Prostate gland (tissue), 2 donors: ENCODE results near the gene ABTB2. TPM values are rescaled to one million over a fixed set of nuclear protein-coding genes. Genes with fewer than 3 reads are reported as not detected.

Experiments used
- DNase-seq: peaks from one replicate; pipeline ENCODE4 v3.0.0-alpha.2; 2019; ENCODE audit warnings: low spot score
- H3K27ac ChIP-seq, 2 donors: fragments of 200-600 bp; sonication (generic); 2 replicates each; pipeline ENCODE4 v1.5.1; 2017 to 2019
- H3K27me3 ChIP-seq: fragments of 200-600 bp; sonication (generic); replicated peaks from 2 replicates; pipeline ENCODE4 v1.5.1; 2019; ENCODE audit not compliant: insufficient read depth
- H3K36me3 ChIP-seq, 2 donors: fragments of 200-600 bp; sonication (generic); 1 replicate in 1 of 2; 2 replicates in 1 of 2; pipeline versions ENCODE4 v1.5.1 to v1.8.1; 2017 to 2019
- H3K4me1 ChIP-seq: fragments of 200-600 bp; sonication (generic); replicated peaks from 2 replicates; pipeline ENCODE4 v1.5.1; 2019
- H3K4me3 ChIP-seq, 2 donors: fragments of 200-600 bp; sonication (generic); 2 replicates each; pipeline ENCODE4 v1.5.1; 2017 to 2019
- H3K9me3 ChIP-seq: fragments of 200-600 bp; sonication (generic); 2 replicates; pipeline ENCODE4 v1.5.1; 2017
- POLR2A ChIP-seq: fragments of 450-650 bp; IDR thresholded peaks from one replicate; pipeline ENCODE4 v1.6.1; 2016; ENCODE audit warnings: antibody characterized with exemption, mild to moderate bottlenecking
- POLR2AphosphoS5 ChIP-seq: sonication (generic); formaldehyde crosslinking; IDR thresholded peaks from one replicate; pipeline ENCODE4 v1.6.1; 2017; ENCODE audit warnings: antibody characterized with exemption
- WGBS: methylation state at CpG from one replicate; pipeline ENCODE4 v1.1.5; 2018; 5-methylcytosine and 5-hydroxymethylcytosine counted together
- intact Hi-C: fragments of 100-400 bp; cut with DNase I; formaldehyde crosslinking; loops from one replicate; pipeline ENCODE4 v1.14.2; 2022
- total RNA-seq, 2 donors: library from RNA; depleted of rRNA; stranded (reverse); fragments of >200 nt; gene quantifications; one replicate each; pipeline ENCODE4 v1.1.0, GENCODE V29; 2016
- TF ChIP-seq, protein P1 (sequence below), 4 experiments: fragments of 200-600 bp in 2 of 4; fragments of 450-650 bp in 2 of 4; sonication (generic) in 2 of 4; IDR thresholded peaks; 1 replicate in 3 of 4; 2 replicates in 1 of 4; pipeline ENCODE4 v1.5.1; 2016 to 2019; ENCODE audit warnings: antibody characterized with exemption in 4 of 4, mild to moderate bottlenecking in 2 of 4, moderate library complexity in 2 of 4

ABTB2 gene
- total RNA-seq, 2 donors from 2014 or later = 3.0 to 13.7 TPM

DNA sequence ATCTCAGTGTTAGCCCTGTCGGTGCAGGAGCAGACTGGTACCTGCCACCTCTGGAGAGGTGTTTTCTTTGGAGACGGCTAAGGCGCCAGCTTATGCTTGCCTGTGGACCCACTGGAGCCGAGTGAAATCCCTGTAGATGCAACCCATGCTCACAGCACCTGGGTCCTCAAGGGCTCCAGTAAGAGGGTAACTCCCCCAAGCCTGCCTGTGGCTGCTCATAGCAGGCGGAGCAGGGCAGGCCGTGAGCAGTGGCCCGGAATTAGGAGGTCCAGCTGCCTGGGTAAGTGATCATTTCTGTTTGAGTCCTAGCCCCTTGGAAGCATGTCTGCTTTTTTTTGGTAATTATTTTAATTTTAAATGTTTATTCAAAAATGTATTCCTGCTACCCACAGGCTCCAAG, 208.5 kb downstream of the ABTB2 start:
- Histone ChIP-seq H3K9me3 (no peaks in the 10 kb centered on the region), H3K4me3 (no peak overlapping the region), H3K36me3 (peaks cover 9 to 11% of the 10 kb centered on the region in 2 donors), H3K4me1 (peaks cover 9% of the 10 kb centered on the region), H3K27ac (no peak overlapping the region), H3K27me3 (no peaks in the 10 kb centered on the region)
- TF ChIP-seq, protein P1, sequence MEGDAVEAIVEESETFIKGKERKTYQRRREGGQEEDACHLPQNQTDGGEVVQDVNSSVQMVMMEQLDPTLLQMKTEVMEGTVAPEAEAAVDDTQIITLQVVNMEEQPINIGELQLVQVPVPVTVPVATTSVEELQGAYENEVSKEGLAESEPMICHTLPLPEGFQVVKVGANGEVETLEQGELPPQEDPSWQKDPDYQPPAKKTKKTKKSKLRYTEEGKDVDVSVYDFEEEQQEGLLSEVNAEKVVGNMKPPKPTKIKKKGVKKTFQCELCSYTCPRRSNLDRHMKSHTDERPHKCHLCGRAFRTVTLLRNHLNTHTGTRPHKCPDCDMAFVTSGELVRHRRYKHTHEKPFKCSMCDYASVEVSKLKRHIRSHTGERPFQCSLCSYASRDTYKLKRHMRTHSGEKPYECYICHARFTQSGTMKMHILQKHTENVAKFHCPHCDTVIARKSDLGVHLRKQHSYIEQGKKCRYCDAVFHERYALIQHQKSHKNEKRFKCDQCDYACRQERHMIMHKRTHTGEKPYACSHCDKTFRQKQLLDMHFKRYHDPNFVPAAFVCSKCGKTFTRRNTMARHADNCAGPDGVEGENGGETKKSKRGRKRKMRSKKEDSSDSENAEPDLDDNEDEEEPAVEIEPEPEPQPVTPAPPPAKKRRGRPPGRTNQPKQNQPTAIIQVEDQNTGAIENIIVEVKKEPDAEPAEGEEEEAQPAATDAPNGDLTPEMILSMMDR (IDR thresholded peaks at IDR 0.05) = no peak
- TF ChIP-seq POLR2AphosphoS5 = no peak
- no peak for TF ChIP-seq POLR2A
- intact Hi-C loops = no loop called here
- DNase-seq = no peak
- 78% methylated on average over 7 of the region's 7 CpGs for WGBS

DNA sequence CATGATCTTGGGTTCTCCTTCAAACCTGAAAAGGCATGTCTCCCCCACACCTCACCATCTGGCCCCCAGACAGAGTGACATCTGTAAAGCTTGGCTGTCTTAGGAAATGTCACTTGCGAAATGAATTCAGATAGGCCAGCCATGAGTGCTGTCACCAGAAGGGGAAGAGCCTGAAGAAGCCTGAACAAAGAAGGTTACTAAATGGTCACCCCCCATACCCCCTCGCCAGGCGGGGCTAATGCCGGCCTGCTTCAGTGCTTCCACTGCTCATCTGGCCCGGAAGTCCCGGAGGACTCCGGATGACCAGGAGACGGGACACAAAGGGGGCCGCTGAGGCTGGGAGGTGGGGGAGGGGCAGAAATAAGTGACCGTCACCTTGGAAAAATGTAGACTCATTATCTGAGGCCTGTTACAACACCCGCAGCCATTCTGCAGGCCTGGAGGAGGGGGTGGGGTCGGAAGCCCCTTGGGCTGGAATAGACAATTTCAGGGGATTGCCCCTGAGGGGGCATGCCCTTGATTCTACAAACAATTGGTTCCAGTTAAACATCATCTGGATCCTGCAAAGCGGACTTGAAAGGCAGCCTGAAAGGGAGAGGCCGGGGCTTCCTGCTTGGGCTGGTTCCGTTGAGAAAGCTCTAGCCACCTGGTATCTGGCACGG, 209.2 kb downstream of the ABTB2 start:
- Histone ChIP-seq H3K36me3 (peaks cover 9 to 11% of the 10 kb centered on the region in 2 donors), H3K4me3 (no peak overlapping the region), H3K27me3 (no peaks in the 10 kb centered on the region), H3K27ac (no peak overlapping the region), H3K9me3 (no peaks in the 10 kb centered on the region), H3K4me1 (peaks cover 9% of the 10 kb centered on the region)
- no peak for DNase-seq
- intact Hi-C loops = no loop called here
- 70% methylated on average over 16 of the region's 16 CpGs for WGBS
- TF ChIP-seq, protein P1 (IDR thresholded peaks at IDR 0.05) = no peak

- Histone ChIP-seq H3K4me3 (no peak overlapping the region), H3K27ac (no peak overlapping the region), H3K27me3 (no peaks in the 10 kb centered on the region), H3K36me3 (peaks cover 10 to 11% of the 10 kb centered on the region in 2 donors), H3K9me3 (no peaks in the 10 kb centered on the region), H3K4me1 (peaks cover 9% of the 10 kb centered on the region)
- intact Hi-C loops = no loop called here
- DNase-seq = no peak
- 80% methylated on average over 8 of the region's 8 CpGs for whole genome bisulfite sequencing
- no peak for TF ChIP-seq POLR2AphosphoS5
- TF ChIP-seq, protein P1 (IDR thresholded peaks at IDR 0.05) = no peak
- no peak for TF ChIP-seq POLR2A
Measured at GRCh38 chr11:34147581-34147980, 210.2 kb downstream of the ABTB2 start.

DNA sequence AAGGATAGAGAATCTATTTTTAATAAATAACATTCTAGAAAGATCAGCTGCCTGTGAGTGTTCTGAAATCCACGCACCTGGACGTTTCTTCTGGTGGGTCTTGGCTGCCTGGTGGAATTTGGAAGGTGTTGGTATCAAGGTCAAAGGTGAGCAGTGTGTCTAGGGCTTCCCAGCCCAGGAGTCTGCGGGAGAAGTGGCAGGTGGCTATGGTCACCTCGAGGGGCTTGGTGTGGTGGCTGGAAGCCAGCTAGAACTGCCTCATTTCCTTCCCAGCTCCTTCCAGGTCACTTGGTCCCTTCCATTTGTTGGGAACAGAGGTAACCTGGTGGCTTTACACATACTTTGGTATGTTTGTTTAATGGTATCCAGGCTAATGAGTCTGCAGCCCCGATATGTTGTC, 210.9 kb downstream of the ABTB2 start:
- Histone ChIP-seq H3K9me3 (no peaks in the 10 kb centered on the region), H3K27ac (no peak overlapping the region), H3K27me3 (no peaks in the 10 kb centered on the region), H3K4me3 (no peak overlapping the region), H3K4me1 (peaks cover 9% of the 10 kb centered on the region), H3K36me3 (peaks cover 11 to 17% of the 10 kb centered on the region in 2 donors)
- TF ChIP-seq POLR2AphosphoS5 = no peak
- TF ChIP-seq POLR2A = no peak
- TF ChIP-seq, protein P1 (IDR thresholded peaks at IDR 0.05) = no peak
- DNase-seq = no peak
- WGBS = 78% methylated on average over 5 of the region's 5 CpGs
- intact Hi-C loops = no loop called here

DNA sequence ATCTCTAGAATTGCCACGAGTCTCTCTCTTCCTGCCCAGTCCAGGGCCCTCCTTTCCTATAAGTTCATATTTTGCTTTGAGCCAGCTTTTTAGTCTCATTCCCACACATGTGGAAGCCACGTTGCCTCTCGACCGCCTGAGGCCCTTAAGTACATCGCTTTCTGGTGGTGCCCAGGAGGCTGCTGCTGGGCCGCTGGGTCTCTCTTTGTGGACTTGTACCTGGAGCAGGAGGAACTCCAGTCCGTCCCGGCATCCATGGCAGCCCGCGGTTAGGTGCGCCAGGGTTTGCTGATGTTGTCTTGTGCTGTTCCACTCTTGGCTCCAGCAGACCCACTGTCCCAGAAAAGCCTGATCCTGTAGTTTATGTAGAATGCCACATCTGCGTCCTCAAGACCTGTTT, 211.4 kb downstream of the ABTB2 start:
- TF ChIP-seq, protein P1 (IDR thresholded peaks at IDR 0.05) = no peak
- TF ChIP-seq POLR2A (no peak), POLR2AphosphoS5 (no peak)
- no peaks in the 10 kb centered on the region for H3K27me3 ChIP-seq
- intact Hi-C loops = no loop called here
- no peak overlapping the region for H3K27ac ChIP-seq
- peaks cover 9% of the 10 kb centered on the region for H3K4me1 ChIP-seq
- WGBS = 90% methylated on average over 12 of the region's 12 CpGs
- H3K36me3 ChIP-seq = peaks cover 11 to 21% of the 10 kb centered on the region in 2 donors
- H3K9me3 ChIP-seq = no peaks in the 10 kb centered on the region
- no peak for DNase-seq
- no peak overlapping the region for H3K4me3 ChIP-seq
